ENCODE results near the gene MRGPRX2. TPM values are rescaled to one million over a fixed set of nuclear protein-coding genes. Genes with fewer than 3 reads are reported as not detected.

The MRGPRX2 gene
- polyA plus RNA-seq, 3 donors: not detected

DNA sequence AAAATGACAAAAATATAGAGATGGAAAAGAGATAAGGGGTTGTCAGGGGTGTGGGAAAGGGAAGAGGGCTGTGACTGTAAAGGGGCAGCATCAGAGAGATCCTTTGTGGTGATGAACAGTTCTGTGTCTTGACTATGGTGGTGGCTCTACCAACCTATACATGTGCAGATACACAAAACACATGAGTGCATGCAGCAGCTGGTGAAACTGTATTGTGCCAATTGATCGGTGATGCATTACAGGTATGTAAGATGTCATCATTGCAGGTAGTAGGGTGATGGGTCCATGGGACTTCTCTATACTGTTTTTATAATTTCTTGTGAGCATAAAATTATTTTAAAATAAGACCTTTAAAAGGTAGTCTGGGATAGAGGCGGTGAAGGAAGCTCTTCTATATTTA is 32.3 kb upstream of the MRGPRX2 start:
- peaks cover 0 to 6% (median 3%) of the 10 kb centered on the region in 3 donors for H3K27me3 Mint-ChIP-seq (ENCODE audit: low read depth in 3 of 3)
- H3K9me3 ChIP-seq (replicated peaks in 1 of 2; ENCODE audit: control insufficient read depth in 1 of 2, insufficient read depth in 1 of 2, low read length in 2 of 2): no peaks in the 10 kb centered on the region
- H3K27ac Mint-ChIP-seq: no peak overlapping the region
- H3K9ac ChIP-seq (ENCODE audit: insufficient read depth, low read length, poor library complexity, severe bottlenecking): no peak overlapping the region
- H3K79me2 ChIP-seq (ENCODE audit: insufficient read depth, low read length): no peaks in the 10 kb centered on the region
- no peak overlapping the region for H2AFZ ChIP-seq (ENCODE audit: insufficient read depth, low read depth, low read length, poor library complexity, severe bottlenecking)
- intact Hi-C loops (cut with micrococcal nuclease): no loop called here
- no peaks in the 10 kb centered on the region for H3K36me3 Mint-ChIP-seq
- no peak overlapping the region for H3K27ac ChIP-seq (ENCODE audit: low read depth in 1 of 2, low read length in 2 of 2)
- H3K4me3 ChIP-seq (replicated peaks in 1 of 3; ENCODE audit: low read depth in 2 of 3, low read length in 3 of 3): no peak overlapping the region
- no peak overlapping the region for H3K4me3 Mint-ChIP-seq
- no peak for TF ChIP-seq CTCF (IDR thresholded peaks at IDR 0.05)
- H3K27me3 ChIP-seq (ENCODE audit: control insufficient read depth in 2 of 2, insufficient read depth in 2 of 2, low read length in 2 of 2): no peaks in the 10 kb centered on the region
- H3K4me1 Mint-ChIP-seq: no peaks in the 10 kb centered on the region
- no peak overlapping the region for H3K4me2 ChIP-seq (replicated peaks; ENCODE audit: extremely low read depth, low read length, poor library complexity, severe bottlenecking)
- H3K4me1 ChIP-seq (ENCODE audit: control insufficient read depth in 1 of 2, insufficient read depth in 2 of 2, low read length in 2 of 2): no peaks in the 10 kb centered on the region
- WGBS (ENCODE audit: insufficient coverage): no CpG with 5 or more reads among the region's 2 CpGs
- H4K20me1 ChIP-seq (ENCODE audit: insufficient read depth, low read length): no peaks in the 10 kb centered on the region
- peaks cover 0 to 5% (median 0%) of the 10 kb centered on the region in 7 donors for H3K9me3 Mint-ChIP-seq
- DNase-seq: no peak
- H3K36me3 ChIP-seq (replicated peaks in 1 of 2; ENCODE audit: control insufficient read depth in 1 of 2, insufficient read depth in 2 of 2, low read length in 2 of 2): no peaks in the 10 kb centered on the region

- no peaks in the 10 kb centered on the region for H3K4me1 Mint-ChIP-seq
Measured at GRCh38 chr11:19092342-19092741, 31.8 kb upstream of the MRGPRX2 start.

More at GRCh38 chr11:19092342-19092741, 31.8 kb upstream of the MRGPRX2 start:
- Histone ChIP-seq H3K9ac (ENCODE audit: insufficient read depth, low read length, poor library complexity, severe bottlenecking) (no peak overlapping the region), H3K4me3 (replicated peaks in 1 of 3; ENCODE audit: low read depth in 2 of 3, low read length in 3 of 3) (no peak overlapping the region), H3K27ac (ENCODE audit: low read depth in 1 of 2, low read length in 2 of 2) (no peak overlapping the region), H3K9me3 (replicated peaks in 1 of 2; ENCODE audit: control insufficient read depth in 1 of 2, insufficient read depth in 1 of 2, low read length in 2 of 2) (no peaks in the 10 kb centered on the region), H2AFZ (ENCODE audit: insufficient read depth, low read depth, low read length, poor library complexity, severe bottlenecking) (no peak overlapping the region), H3K4me1 (ENCODE audit: control insufficient read depth in 1 of 2, insufficient read depth in 2 of 2, low read length in 2 of 2) (no peaks in the 10 kb centered on the region), H3K27me3 (ENCODE audit: control insufficient read depth in 2 of 2, insufficient read depth in 2 of 2, low read length in 2 of 2) (no peaks in the 10 kb centered on the region), H3K79me2 (ENCODE audit: insufficient read depth, low read length) (no peaks in the 10 kb centered on the region), H3K4me2 (replicated peaks; ENCODE audit: extremely low read depth, low read length, poor library complexity, severe bottlenecking) (no peak overlapping the region), H4K20me1 (ENCODE audit: insufficient read depth, low read length) (no peaks in the 10 kb centered on the region), H3K36me3 (replicated peaks in 1 of 2; ENCODE audit: control insufficient read depth in 1 of 2, insufficient read depth in 2 of 2, low read length in 2 of 2) (no peaks in the 10 kb centered on the region)
- intact Hi-C loops (cut with micrococcal nuclease): no loop called here
- H3K27ac Mint-ChIP-seq: no peak overlapping the region
- H3K27me3 Mint-ChIP-seq (ENCODE audit: low read depth in 3 of 3): peaks cover 0 to 6% (median 3%) of the 10 kb centered on the region in 3 donors
- no peak for DNase-seq
- H3K4me3 Mint-ChIP-seq: no peak overlapping the region
- no peak for TF ChIP-seq CTCF (IDR thresholded peaks at IDR 0.05)
- H3K36me3 Mint-ChIP-seq: no peaks in the 10 kb centered on the region
- peaks cover 0 to 5% (median 0%) of the 10 kb centered on the region in 7 donors for H3K9me3 Mint-ChIP-seq
- no CpG with 5 or more reads among the region's 3 CpGs for WGBS (ENCODE audit: insufficient coverage)

Measured in CD14-positive monocyte (primary cell).